ENCODE results near the gene CC2D2B.
"Not testable (repeated sequence)": the region's sequence is repeated elsewhere in the genome, so short reads cannot be mapped to it uniquely, and the experiment has no call there.

CC2D2B gene

DNA sequence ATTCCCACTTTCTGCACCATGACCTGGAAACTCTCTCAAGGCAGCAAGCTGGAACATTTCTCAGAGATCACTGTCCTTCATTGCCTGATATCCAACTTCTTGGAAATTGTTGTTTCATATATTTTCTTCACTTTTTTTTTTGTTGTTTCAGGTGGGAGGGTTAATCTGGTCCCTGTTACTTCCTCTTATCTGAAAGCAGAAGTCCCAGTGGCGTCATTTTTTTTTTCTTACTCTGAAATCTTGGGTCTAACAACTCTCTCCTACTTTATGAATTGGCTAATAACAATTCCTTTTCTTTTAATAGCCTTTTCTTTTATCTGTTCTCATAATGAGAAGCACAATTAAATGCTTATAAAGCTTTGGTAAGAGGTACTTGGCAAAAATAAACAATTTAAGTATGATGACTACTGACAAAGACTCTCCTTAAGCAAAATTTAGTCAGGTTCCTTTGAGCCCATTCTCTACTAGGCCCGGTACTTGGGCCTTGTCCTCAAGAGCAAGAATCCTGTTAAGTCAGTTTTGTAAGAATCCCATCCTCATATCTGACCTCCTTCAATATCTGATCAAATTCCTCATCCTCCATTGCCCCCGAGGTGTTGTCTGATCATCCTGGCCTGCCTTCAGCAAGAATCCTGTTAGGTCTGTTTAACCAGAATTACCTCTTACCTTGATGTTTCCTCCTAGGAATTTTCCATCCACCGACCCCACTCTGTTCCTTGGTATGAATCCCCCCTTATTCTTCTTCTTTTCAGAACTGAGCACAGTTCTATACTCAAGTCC lies 11.5 kb upstream of the CC2D2B start:
- H3K27ac ChIP-seq: no peak overlapping the region
- DNase-seq (ENCODE audit: low read depth, low spot score): no peak

DNA sequence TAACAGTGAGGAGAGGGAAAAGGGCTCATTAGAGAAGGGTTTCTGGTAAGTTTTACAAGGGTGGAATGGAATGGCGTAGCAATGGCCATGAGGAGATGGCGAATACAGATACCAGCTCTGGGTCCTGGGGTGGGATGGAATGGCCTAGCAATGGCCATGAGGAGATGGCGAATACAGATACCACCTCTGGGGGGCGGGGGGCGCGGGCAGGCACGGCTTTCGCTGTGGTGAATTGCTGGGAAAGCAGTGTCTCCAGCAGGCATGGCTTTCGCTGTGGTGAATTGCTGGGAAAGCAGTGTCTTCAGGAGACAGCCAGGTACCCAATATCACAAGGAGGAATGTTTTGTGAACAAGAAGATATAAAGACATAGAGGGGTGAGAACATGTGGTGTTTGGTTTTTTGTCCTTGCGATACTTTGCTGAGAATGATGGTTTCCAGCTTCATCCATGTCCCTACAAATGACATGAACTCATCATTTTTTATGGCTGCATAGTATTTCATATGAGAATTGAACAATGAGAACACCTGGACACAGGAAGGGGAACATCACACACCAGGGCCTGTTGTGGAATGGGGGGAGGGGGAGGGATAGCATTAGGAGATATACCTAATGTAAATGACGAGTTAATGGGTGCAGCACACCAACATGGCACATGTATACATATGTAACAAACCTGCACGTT lies 1.7 kb upstream of the CC2D2B start:
- H3K27ac ChIP-seq; DNase-seq (ENCODE audit: low read depth, low spot score): not testable (repeated sequence)

- DNase-seq (ENCODE audit: low read depth, low spot score): no peak
- peak overlapping the region; percentile 47 for H3K27ac ChIP-seq
Observed at GRCh38 chr10:95906677-95907455, 909 bp upstream of the CC2D2B start.

DNA sequence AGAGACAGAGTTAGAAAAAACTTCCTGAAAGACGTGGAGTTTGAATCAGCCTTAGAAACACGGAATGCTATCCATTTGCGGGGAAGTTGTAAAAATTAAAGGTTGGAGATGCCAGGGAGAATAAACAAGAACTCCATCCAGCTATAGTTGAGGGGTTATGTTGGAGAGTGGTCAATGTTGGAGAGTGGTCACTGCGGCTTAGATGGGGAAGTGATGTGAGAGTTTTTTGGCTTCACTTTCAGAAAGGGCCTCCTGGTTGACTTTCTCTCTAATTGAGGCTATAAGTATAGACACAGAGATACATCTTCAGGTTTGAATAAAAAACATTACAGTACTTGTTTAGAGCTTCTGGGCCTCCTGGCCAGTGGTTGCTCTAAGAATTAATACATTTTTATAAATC lies 675 bp downstream of the CC2D2B start:
- H3K27ac ChIP-seq: no peak overlapping the region
- no peak for DNase-seq (ENCODE audit: low read depth, low spot score)

DNA sequence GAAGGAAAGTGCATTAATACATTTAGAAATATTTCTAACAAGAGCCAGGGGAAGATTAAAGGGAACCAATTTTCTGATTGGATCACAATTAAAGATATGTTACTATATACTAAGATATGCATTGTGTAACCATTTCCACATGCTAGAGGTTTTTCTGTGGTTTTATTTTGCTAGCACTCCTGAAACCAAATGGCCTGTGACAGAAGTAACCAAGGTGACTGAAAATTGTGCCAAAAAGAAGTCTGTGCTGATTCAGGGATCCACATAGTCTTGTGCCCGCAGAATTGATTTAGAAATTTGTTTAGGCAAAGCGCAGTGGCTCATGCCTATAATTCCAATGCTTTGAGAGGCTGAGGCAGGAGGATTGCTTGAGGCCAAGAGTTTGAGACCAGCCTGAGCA lies 1.8 kb downstream of the CC2D2B start:
- H3K27ac ChIP-seq: no peak overlapping the region
- no peak for DNase-seq (ENCODE audit: low read depth, low spot score)

GRCh38 chr10:95916039-95916438 lies 8.3 kb downstream of the CC2D2B start:
- not testable (repeated sequence) for DNase-seq (ENCODE audit: low read depth, low spot score); H3K27ac ChIP-seq

- H3K27ac ChIP-seq: no peak overlapping the region
- DNase-seq (ENCODE audit: low read depth, low spot score): no peak
Observed at GRCh38 chr10:95920798-95921426, 13.1 kb downstream of the CC2D2B start.

- H3K27ac ChIP-seq: no peak overlapping the region
- no peak for DNase-seq (ENCODE audit: low read depth, low spot score)
Observed at GRCh38 chr10:95925033-95925432, 17.3 kb downstream of the CC2D2B start.

DNA sequence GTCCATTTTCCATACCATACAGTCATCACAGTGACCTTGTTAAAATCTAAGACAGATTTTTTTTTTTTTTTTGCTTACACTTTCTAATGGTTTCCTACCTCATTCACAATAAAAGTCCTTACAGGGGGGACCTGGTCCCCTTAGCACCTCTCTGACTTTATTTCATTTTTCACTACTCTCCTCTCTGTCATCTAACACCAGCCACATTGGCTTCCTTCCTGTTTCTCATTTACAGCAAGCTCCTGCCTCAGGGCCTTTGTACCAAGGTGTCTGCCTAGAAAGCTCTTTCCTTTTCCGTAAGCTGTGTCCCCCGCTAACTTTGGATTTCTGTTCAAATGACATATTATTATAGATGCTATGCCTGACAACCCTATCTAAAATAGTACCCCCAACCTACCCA lies 27.7 kb downstream of the CC2D2B start:
- DNase-seq (ENCODE audit: low read depth, low spot score): no peak
- H3K27ac ChIP-seq: no peak overlapping the region

DNA sequence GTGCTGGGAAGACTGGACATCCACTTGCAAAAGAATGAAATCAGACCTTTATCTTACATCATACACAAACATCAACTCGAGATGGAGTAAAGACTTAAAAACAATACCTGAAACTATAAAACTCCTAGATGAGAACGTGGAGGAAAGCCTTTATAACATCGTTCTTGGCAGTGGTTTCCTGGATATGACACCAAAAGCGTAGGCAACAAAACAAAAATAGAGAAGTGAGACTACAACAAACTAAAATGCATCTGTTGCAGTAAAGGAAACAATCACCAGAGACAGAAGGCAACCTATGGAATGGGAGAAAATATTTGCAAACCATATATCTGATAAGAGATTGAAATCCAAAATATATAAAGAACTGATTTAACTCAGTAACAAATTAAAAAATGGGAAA lies 33.3 kb downstream of the CC2D2B start:
- no peak for DNase-seq (ENCODE audit: low read depth, low spot score)

GRCh38 chr10:95963202-95963990 lies 55.6 kb downstream of the CC2D2B start:
- no peak overlapping the region for H3K27ac ChIP-seq
- DNase-seq (ENCODE audit: low read depth, low spot score): no peak

More for the DNA sequence above, 33.3 kb downstream of the CC2D2B start:
- no peak overlapping the region for H3K27ac ChIP-seq

DNA sequence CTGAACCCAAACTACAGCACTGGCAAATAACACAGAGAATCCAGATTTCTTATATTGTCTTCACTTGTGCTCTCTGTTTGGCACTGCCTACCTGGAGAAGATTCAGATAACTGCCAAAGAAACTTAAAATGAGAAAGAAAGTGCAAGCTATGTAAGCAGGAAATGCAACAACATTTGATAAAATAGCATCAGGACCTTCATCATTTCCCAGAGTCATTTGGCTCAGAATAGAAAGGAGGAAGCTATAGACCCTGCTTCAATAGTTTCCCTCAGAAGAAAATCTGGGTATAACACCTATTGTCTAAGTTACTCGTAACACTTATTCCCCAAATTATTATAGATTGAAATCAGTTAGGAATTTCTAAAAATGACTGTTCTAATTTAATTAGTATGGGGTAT lies 56.2 kb downstream of the CC2D2B start:
- no peak for DNase-seq (ENCODE audit: low read depth, low spot score)

GRCh38 chr10:95964756-95965155 lies 57.0 kb downstream of the CC2D2B start:
- no peak overlapping the region for H3K27ac ChIP-seq
- no peak for DNase-seq (ENCODE audit: low read depth, low spot score)

More for the DNA sequence above, 56.2 kb downstream of the CC2D2B start:
- no peak overlapping the region for H3K27ac ChIP-seq

GRCh38 chr10:95976362-95977229 lies 68.8 kb downstream of the CC2D2B start:
- no peak overlapping the region for H3K27ac ChIP-seq
- DNase-seq (ENCODE audit: low read depth, low spot score): no peak

DNA sequence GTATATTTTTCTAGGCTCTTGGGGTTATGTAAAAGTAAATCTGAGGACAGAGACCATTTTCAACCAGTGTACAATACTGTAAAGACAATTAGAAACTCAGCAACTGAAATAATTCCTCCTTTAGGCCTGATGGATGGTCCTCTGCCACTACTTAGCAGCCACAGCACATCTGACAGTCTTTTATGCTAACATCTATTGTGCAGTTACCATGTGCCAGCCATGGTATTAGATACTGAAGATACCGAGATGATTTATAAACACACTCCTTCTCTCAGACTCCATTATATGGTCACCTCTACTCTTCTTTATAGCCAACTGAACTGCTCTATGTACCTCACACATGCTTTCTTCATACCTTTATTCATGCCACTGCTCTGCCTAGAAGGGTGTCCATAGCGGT lies 74.4 kb downstream of the CC2D2B start:
- DNase-seq (ENCODE audit: low read depth, low spot score): no peak
- no peak overlapping the region for H3K27ac ChIP-seq

- H3K27ac ChIP-seq: no peak overlapping the region
- DNase-seq (ENCODE audit: low read depth, low spot score): no peak
Observed at GRCh38 chr10:95987685-95988426, 80.1 kb downstream of the CC2D2B start.

DNA sequence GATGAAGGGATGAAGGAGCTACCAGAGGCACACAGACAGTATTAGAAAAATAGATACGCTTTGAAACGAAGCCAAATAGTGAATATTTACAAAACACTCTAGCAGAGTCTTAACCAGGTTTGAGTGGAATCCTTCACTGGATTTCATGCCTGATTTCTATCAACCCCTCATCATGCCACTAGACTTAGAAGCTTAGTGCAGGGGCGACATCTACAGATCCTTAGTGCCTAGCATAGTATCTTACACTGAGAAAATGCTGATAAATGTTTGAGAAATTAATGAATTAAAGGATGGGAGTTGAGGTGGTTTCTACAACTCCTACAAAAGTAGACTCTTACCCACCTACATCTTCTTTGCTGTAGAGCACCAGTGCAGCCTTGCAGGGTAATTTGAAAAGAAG lies 80.9 kb downstream of the CC2D2B start:
- DNase-seq (ENCODE audit: low read depth, low spot score): no peak

DNA sequence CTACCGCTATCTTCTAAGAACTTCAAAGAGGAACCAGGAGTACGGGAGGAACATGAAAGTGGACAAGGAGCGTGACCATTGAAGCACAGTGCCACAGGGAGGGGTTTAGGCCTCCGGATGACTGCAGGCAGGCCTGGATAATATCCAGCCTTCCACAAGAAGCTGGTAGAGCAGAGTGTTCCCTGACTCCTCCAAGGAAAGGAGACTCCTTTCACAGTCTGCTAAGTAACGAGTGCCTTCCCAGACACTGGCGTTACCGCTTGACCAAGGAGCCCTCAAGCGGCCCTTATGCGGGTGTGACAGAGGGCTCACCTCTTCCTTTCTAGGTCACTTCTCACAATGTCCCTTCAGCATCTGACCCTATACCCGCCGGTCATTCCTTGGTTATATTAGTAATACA lies 86.6 kb downstream of the CC2D2B start:
- not testable (repeated sequence) for H3K27ac ChIP-seq; DNase-seq (ENCODE audit: low read depth, low spot score)

More for the DNA sequence above, 80.9 kb downstream of the CC2D2B start:
- no peak overlapping the region for H3K27ac ChIP-seq
